AG04450 (cell line): ENCODE measurements around the gene PSMG2. TPM values are rescaled to one million over a fixed set of nuclear protein-coding genes. Genes with fewer than 3 reads are reported as not detected.

Experiments
- CTCF ChIA-PET: fragments of 300-600, 350-600 bp; formaldehyde crosslinking; extraction: SDS; loops from one replicate; lab custom pipeline; 2022; ENCODE audit warnings: antibody characterized with exemption, inconsistent platforms; lab: Charles Lee
- POLR2A ChIA-PET: fragments of 350-600 bp; formaldehyde crosslinking; extraction: SDS; loops from one replicate; lab custom pipeline; 2021; ENCODE audit warnings: antibody characterized with exemption, inconsistent platforms; lab: Yijun Ruan, JAX
- DNase-seq: peaks from one replicate; pipeline ENCODE4 v3.0.0-alpha.2; 2011; ENCODE audit warnings: low read depth, low spot score
- H3K27ac ChIP-seq: one replicate; pipeline ENCODE4 v1.5.1; 2012; ENCODE audit warnings: low read depth, low read length, control low read depth
- H3K27me3 ChIP-seq: one replicate; pipeline ENCODE4 v1.6.0; 2012; ENCODE audit warnings: low read length; ENCODE audit not compliant: control insufficient read depth, insufficient read depth
- H3K4me3 ChIP-seq: 2 replicates; pipeline ENCODE4 v1.5.1; 2011; ENCODE audit warnings: mild to moderate bottlenecking, low read depth, low read length, control low read depth
- H3K9me3 ChIP-seq: 2 replicates; pipeline ENCODE4 v1.5.1; 2012; ENCODE audit warnings: low read length; ENCODE audit not compliant: control insufficient read depth, insufficient read depth
- CTCF ChIP-seq: IDR thresholded peaks from 2 replicates; pipeline ENCODE4 v1.5.1; 2011; ENCODE audit warnings: low read depth, low read length, control low read depth, inconsistent platforms
- polyA plus RNA-seq: library from polyadenylated mRNA; depleted of rRNA; stranded (reverse); fragments of >200 nt; gene quantifications from 2 replicates; pipeline ENCODE4 v1.2.3, GENCODE V29; 2011

The PSMG2 gene
- polyA plus RNA-seq, 1 experiment: 96.2 TPM

GRCh38 chr18:12737243-12737902, 34.5 kb downstream of the PSMG2 start:
- no peak overlapping the region for H3K4me3 ChIP-seq
- ChIA-PET CTCF (interaction anchor here (0.6 to 11.2 kb wide), 3 partner anchors 11 to 266 kb away, joined by 6 to 128 read pairs (median 10); no protein-coding TSS in a partner anchor), POLR2A (interaction anchor here (0.8 kb wide), 1 partner anchor 146 kb away, joined by 6 read pairs; the partner anchor contains the start of gene PTPN2)
- peaks cover 2% of the 10 kb centered on the region; the same call in 1 of the 2 replicates for H3K9me3 ChIP-seq
- H3K27me3 ChIP-seq: no peaks in the 10 kb centered on the region
- H3K27ac ChIP-seq: no peak overlapping the region
- no peak for DNase-seq
- no peak for TF ChIP-seq CTCF

- TF ChIP-seq CTCF: no peak
- CTCF ChIA-PET: interaction anchor here (1.1 to 11.2 kb wide), 2 partner anchors 152 to 193 kb away, joined by 4 to 128 read pairs; no protein-coding TSS in a partner anchor
- POLR2A ChIA-PET: no interaction called here
Measured at GRCh38 chr18:12741351-12741750, 38.5 kb downstream of the PSMG2 start.

GRCh38 chr18:12742453-12742852, 39.6 kb downstream of the PSMG2 start:
- Histone ChIP-seq H3K4me3 (no peak overlapping the region), H3K27ac (no peak overlapping the region), H3K27me3 (no peaks in the 10 kb centered on the region), H3K9me3 (peaks cover 2% of the 10 kb centered on the region; the same call in 1 of the 2 replicates)
- ChIA-PET POLR2A (interaction anchor here (0.8 to 1.1 kb wide), 3 partner anchors 12 to 165 kb away, joined by 3 to 15 read pairs (median 7); partner anchors contain the start of gene PTPN2), CTCF (interaction anchor here (0.7 to 11.2 kb wide), 7 partner anchors 12 to 202 kb away, joined by 3 to 128 read pairs (median 7); no protein-coding TSS in a partner anchor)
- no peak for TF ChIP-seq CTCF
- peak; percentile 26 for DNase-seq

More at GRCh38 chr18:12741351-12741750, 38.5 kb downstream of the PSMG2 start:
- Histone ChIP-seq H3K27ac (no peak overlapping the region), H3K27me3 (no peaks in the 10 kb centered on the region), H3K9me3 (peaks cover 2% of the 10 kb centered on the region; the same call in 1 of the 2 replicates), H3K4me3 (no peak overlapping the region)
- no peak for DNase-seq

- peak; percentile 47 for DNase-seq
- no peaks in the 10 kb centered on the region for H3K27me3 ChIP-seq
- no peak overlapping the region for H3K4me3 ChIP-seq
- peak; percentile 73 for TF ChIP-seq CTCF
- peaks cover 2% of the 10 kb centered on the region for H3K9me3 ChIP-seq
- ChIA-PET POLR2A (interaction anchor here (0.8 kb wide), 1 partner anchor 139 kb away, joined by 4 read pairs; no protein-coding TSS in a partner anchor), CTCF (interaction anchor here (0.6 to 11.2 kb wide), 26 partner anchors 10 to 416 kb away, joined by 3 to 128 read pairs (median 6); partner anchors contain the start of gene PTPN2)
- H3K27ac ChIP-seq: no peak overlapping the region
Measured at GRCh38 chr18:12744103-12744502, 41.3 kb downstream of the PSMG2 start.
